Uterus (tissue), 2 donors: ENCODE results near the gene ARAP2.

Experiments used
- CTCF ChIP-seq, 4 experiments: fragments of 200-600 bp in 2 of 4; fragments of 450-650 bp in 2 of 4; sonication (generic) in 2 of 4; IDR thresholded peaks; one replicate each; pipeline ENCODE4 v1.5.1; 2016 to 2019; ENCODE audit warnings: antibody characterized with exemption in 4 of 4, mild to moderate bottlenecking in 2 of 4, moderate library complexity in 1 of 4
- POLR2A ChIP-seq, 2 donors: fragments of 450-650 bp; IDR thresholded peaks; one replicate each; pipeline ENCODE4 v1.6.1; 2016; ENCODE audit warnings: antibody characterized with exemption in 2 of 2, mild to moderate bottlenecking in 1 of 2, moderate library complexity in 1 of 2

- no peak for TF ChIP-seq CTCF (IDR thresholded peaks at IDR 0.05)
- TF ChIP-seq POLR2A (IDR thresholded peaks at IDR 0.05) = no peak
Measured at GRCh38 chr4:36123906-36124305, 120.4 kb downstream of the ARAP2 start.
